GM18508 (cell line): ENCODE measurements around the gene SASH3.

Experiments
- ATAC-seq: cut with Tn5 transposase; IDR thresholded peaks from one replicate; pipeline ENCODE4 v1.9.1; 2021; ENCODE audit warnings: moderate number of reproducible peaks; ENCODE audit not compliant: insufficient read depth, unreplicated experiment

The SASH3 gene

GRCh38 chrX:129802863-129803262 lies 23.1 kb downstream of the SASH3 start:
- ATAC-seq, result no peak

GRCh38 chrX:129804806-129805205 lies 25.1 kb downstream of the SASH3 start:
- ATAC-seq, result no peak

GRCh38 chrX:129808158-129808828 lies 28.5 kb downstream of the SASH3 start:
- no peak for ATAC-seq

- ATAC-seq, result no peak
Measured at GRCh38 chrX:129808829-129809796, 29.4 kb downstream of the SASH3 start.

GRCh38 chrX:129813662-129814368 lies 34.1 kb downstream of the SASH3 start:
- ATAC-seq, result no peak

GRCh38 chrX:129818123-129818522 lies 38.4 kb downstream of the SASH3 start:
- no peak for ATAC-seq

- ATAC-seq, result no peak
Measured at GRCh38 chrX:129823115-129823514, 43.4 kb downstream of the SASH3 start.

- no peak for ATAC-seq
Measured at GRCh38 chrX:129823522-129823921, 43.8 kb downstream of the SASH3 start.

- no peak for ATAC-seq
Measured at GRCh38 chrX:129824620-129825019, 44.9 kb downstream of the SASH3 start.

- no peak for ATAC-seq
Measured at GRCh38 chrX:129825746-129826505, 46.2 kb downstream of the SASH3 start.

GRCh38 chrX:129830494-129830893 lies 50.7 kb downstream of the SASH3 start:
- ATAC-seq, result no peak

GRCh38 chrX:129831091-129831885 lies 51.5 kb downstream of the SASH3 start:
- ATAC-seq, result no peak

GRCh38 chrX:129833153-129833990 lies 53.6 kb downstream of the SASH3 start:
- no peak for ATAC-seq

- ATAC-seq, result no peak
Measured at GRCh38 chrX:129836827-129837226, 57.1 kb downstream of the SASH3 start.

- no peak for ATAC-seq
Measured at GRCh38 chrX:129840344-129840743, 60.6 kb downstream of the SASH3 start.

- no peak for ATAC-seq
Measured at GRCh38 chrX:129842510-129843208, 62.9 kb downstream of the SASH3 start.

GRCh38 chrX:129843209-129843458 lies 63.4 kb downstream of the SASH3 start:
- no peak for ATAC-seq
